ENCODE measurements around the gene LTC4S.
"Not testable (repeated sequence)": the region's sequence is repeated elsewhere in the genome, so short reads cannot be mapped to it uniquely, and the experiment has no call there.

LTC4S gene

DNA sequence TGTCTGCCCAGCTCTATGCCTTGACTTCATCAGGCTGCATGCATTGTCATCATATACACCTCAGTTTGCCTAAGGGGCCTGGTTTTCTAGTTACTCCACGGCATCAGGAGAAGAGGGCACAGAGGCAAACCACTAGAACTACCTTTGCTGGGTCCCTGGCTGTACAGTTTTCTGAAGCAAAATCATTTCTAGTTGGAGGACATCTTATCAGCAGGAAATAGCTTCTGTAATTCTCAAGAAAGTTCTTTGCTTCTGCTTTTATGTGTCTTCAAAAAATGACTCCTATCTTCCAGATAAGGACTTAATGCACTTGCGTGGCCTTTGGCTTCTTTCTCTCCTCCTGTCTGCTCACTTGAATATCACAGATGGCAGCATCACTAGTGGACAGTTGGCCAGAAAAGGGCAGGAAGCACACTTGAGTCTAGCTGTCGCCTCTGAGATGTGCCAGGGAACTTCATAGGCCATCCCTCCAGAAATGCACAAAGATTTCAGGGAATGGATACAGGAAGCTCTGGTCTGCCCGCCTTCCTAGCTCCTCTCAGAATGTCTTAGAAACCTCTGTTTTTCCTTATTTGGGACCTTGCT is 22.4 kb upstream of the LTC4S start:
- no peak for DNase-seq

- no peak for DNase-seq
Observed at GRCh38 chr5:179772351-179772750, 21.4 kb upstream of the LTC4S start.

DNA sequence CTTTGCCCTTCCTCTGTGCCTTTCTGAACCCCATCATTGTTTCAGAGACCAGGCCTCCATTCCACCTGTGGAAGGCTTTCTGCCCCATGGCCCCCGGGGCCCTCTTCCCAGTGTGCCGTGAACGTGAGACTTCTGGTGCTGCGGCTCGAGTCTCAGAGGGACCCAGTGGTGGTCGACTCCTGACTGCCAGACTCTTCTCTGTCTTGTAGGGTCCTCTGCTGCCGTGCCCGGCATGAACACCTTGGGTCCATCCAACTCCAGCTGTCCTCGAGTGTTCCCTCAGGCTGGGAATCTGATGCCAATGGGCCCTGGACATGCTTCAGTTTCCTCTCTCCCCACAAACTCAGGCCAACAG is 20.1 kb upstream of the LTC4S start:
- DNase-seq: no peak

- DNase-seq: no peak
Observed at GRCh38 chr5:179774442-179774841, 19.3 kb upstream of the LTC4S start.

DNA sequence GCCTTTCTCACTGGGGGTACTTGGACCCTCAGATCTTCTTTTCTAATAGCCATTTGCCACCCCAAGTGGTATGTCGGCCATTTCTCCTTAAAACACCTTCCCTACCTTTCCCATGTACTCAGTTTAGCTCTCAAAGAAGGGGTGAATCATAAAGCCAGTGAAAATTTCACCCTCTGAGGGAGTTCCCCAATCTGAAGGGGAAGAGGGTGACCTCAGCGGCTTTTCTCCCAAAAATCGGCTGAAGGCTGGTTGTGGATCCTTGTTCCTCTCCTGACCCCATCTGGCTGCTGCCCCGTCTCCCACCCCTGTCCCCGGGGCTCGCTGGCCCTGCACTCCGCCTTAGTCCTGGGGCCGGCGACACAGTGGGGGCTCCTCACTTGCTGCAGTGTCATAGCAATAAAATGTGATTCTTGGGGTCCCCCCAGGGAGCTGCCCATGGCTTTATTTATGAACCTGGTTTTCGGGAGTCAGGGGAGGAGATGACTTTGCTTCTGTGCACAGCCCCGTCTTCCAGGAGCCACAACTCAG is 17.3 kb upstream of the LTC4S start:
- no peak for DNase-seq

DNA sequence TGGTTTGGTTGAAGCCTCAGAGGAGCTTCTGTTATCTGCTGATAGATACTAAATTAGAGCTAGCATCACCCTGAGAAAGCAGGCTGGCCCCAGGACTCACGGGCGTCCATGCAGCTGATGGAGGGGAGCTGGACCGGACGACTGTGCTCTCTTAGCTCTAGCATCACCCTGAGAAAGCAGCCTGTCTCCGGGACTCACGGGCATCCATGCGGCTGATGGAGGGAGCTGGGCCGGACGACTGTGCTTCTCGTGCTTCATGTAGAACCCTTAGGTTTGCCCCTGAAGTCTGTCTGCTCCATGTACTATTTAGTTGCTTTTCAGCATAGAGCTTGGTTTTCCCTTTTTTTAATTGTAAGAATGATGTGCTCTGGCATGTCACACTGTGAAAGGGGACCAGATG is 16.3 kb upstream of the LTC4S start:
- DNase-seq: no peak

GRCh38 chr5:179777909-179778308 is 15.9 kb upstream of the LTC4S start:
- DNase-seq: no peak

DNA sequence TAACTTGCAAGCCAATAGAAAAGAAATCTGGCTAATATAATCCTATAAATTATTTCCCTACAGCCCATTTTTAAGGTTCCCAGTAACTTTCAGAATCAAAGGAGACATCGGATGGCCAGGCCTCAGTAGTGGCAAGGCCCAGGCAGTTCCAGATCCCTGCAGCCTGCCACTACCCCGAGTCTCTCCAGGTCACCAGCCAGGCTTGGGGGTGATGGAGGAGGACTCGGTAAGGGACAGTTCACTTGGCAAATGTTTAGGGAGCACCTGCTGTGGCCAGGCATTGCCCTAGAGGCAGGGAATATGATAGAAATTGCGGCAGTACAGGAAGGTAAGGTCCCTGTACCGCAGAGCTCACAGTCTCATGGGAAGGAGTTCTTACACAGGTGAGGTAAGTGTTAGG is 15.2 kb upstream of the LTC4S start:
- DNase-seq: no peak

DNA sequence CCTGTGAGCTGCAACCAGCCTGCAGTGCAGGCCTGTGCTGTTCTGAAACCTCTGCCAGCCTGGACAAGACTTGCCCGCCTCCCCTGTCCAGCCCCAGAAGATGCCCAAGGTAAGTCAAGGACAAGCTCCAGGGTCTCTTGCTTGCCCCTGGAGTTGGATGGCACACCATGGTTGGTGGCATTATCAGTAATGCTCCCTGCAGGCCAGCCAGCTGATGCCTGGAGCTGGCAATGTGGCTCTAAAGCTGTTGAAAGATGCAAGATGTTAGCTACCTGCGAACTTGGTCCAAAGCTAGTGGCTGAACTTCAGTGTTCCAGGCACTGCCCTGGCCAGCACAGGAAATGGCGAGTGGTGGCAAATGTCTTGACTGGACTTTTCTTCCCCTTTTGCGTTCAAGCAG is 14.0 kb upstream of the LTC4S start:
- DNase-seq: no peak

GRCh38 chr5:179780362-179780761 is 13.4 kb upstream of the LTC4S start:
- no peak for DNase-seq

GRCh38 chr5:179781846-179782245 is 11.9 kb upstream of the LTC4S start:
- no peak for DNase-seq

DNA sequence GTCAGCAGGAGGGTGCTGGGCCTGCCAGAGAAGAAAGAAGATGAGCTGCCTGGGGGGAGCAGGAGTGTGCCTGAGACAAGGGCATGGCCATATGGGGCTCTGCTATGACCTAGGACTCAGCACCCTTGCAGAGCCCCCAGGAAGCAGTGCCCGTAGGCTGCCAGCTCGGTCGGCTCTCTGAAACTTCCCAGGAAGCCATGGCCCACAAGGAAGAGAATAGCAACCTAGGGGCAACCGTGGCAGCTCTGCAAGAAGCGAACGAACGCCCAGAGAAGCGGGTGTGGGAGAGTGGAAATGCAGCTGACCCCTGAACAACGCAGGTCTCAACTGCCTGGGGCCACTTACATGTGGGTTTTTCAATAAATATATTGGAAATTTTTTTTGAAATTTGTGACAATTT is 10.7 kb upstream of the LTC4S start:
- DNase-seq: no peak

DNA sequence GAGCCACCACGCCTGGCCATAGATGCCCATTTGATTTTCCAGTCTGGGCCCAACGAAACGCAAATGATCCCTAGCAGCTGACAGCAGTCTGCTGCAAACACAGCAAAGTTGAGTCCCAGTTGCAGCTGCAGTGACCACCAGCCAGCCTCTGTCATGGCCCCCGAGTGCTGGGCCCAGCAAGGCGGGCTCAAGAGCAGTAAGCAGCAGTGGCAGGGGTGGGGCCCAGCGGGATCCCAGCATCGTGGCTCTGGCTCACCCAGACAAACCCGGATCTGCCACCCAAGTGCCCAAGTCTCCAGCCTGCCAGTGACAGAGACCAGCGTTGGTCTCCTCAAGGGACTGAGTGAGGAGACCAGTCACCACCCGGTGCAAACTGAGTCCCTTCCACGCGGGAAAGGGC is 6.9 kb upstream of the LTC4S start:
- DNase-seq: no peak

GRCh38 chr5:179788193-179788854 is 5.5 kb upstream of the LTC4S start:
- no peak for DNase-seq

GRCh38 chr5:179789278-179789677 is 4.5 kb upstream of the LTC4S start:
- not testable (repeated sequence) for DNase-seq

GRCh38 chr5:179791881-179792611 is 1.7 kb upstream of the LTC4S start:
- DNase-seq: no peak

DNA sequence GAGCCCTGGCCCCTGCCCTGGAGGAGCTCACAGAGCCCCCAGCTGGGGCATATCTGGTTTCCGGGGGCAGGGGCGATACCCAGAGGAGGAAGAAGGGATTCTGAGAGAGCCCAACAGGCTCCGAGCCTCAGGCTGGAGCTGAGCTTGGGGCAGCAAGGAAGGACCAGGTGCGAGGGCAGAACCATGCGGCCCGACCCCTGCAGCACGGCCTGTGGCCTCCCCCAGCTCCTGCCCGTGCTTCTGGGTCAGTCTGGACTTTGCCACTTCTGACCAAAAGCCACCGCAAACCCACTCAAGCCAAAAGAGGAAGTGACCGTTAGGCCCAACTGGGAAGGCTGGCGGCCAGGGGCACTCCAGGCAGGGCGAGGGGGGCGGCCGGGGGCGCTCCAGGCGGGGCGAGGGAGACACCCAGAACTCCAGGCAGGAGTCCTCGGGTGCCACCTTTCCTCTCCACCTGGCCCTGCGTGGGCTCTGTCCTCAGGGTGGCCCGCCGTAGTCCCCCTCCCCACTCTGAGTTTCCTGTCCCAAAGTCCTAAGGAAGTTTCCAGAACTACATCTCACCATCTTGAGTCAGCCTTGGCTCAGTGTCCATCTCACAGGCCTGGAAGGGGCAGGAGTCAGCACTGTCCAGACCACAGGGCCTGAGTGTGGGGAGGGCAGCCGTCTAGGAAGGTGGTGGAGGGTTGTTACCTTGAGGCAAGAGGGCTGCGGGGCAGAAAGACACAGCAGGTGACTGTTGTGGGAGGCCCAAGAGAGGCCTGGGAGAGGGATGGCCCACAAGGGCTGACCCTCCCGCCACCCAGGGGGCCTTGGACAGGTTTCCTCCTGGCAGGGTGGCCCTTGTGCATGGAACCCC is 946 bp upstream of the LTC4S start:
- DNase-seq: no peak

DNA sequence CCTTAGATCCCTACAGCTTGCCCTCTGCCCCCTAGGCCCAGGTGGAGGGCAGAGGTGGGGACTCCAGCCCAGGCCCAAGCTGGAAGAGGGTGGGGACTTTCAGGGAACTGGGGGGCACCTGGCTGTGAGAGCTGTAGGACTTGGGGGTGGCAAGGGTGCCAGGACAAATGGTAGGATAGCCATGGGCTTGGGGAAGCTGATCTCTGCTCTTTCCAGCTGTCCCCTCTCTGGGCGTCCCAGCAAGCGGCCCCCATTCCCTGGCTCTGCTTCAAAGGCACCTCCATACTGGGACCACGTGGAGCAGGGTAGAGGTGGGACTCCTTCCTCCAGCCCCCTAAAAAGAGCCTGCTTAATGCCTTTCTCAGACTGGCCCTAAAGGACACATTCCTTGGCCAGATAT is 385 bp downstream of the LTC4S start:
- no peak for DNase-seq

GRCh38 chr5:179794575-179794974 is 789 bp downstream of the LTC4S start:
- DNase-seq: no peak

DNA sequence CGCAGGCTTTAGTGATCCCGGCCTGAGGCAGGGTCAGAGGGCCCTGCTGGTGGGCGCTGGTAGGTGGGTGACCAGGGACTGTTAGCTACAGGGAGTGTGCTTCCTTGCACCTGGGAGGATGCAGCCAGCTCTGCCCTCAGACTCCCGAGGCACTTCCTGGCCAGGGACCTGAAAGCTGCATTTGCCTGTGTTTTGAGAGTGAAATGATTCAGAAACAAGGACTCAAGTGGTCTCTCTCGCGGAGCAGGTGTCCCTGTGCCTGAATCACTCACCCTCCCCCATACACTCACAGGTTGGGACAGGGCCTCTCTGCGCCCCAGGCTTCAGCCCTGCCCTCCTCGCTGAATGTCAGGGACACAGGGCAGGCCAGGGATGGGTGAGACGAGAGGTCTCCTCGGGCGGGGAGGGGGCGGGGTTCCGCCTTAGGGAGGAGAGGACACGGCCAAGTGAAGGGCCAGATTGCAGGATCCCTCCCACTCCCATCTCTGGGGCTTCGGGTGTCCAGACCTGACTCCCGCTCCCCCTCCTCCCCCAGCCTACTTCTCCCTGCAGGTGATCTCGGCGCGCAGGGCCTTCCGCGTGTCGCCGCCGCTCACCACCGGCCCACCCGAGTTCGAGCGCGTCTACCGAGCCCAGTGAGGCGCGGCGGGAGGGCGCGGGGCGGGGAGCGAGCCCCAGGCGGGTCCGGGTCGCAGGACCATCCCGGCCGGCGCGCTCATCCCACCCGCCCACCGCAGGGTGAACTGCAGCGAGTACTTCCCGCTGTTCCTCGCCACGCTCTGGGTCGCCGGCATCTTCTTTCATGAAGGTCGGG is 1.5 kb downstream of the LTC4S start:
- peak; percentile 57 for DNase-seq

DNA sequence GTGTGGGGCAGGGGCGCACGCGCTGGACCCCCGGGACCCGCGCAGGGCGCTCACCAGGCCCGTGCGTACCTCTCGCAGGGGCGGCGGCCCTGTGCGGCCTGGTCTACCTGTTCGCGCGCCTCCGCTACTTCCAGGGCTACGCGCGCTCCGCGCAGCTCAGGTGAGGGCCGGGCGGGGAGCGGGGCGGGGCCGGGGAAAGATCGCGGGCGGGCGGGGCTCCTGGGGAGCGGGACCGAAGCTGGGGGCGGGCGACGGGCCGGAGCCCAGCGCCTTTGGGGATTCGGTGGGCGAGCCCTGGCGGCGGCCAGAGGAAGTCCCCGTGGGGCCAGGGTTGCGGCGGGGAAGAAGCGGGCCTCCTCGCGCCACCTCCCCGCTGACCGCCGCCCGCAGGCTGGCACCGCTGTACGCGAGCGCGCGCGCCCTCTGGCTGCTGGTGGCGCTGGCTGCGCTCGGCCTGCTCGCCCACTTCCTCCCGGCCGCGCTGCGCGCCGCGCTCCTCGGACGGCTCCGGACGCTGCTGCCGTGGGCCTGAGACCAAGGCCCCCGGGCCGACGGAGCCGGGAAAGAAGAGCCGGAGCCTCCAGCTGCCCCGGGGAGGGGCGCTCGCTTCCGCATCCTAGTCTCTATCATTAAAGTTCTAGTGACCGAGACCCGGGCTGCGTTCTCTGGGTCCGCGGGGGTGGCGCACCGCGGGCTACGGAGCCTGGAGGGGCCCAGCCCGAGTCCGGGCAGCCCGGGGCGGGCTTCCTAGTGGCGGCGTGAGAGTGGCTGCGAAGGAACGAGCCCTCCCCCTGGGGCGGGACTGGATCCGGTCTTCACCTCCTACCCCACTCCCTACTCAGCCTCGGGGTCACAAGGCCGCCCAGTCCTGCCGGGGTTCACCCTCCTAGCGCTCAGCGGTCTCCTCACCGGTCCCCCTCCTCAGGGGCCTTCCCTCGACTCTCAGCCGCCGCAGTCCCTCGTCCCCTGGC is 2.4 kb downstream of the LTC4S start:
- peak; percentile 64 for DNase-seq
